HepG2 (cell line): ENCODE data around the gene PPIB. TPM values are rescaled to one million over a fixed set of nuclear protein-coding genes. Genes with fewer than 3 reads are reported as not detected.

Experiments used
- BCL6 ChIP-seq: IDR thresholded peaks from 2 replicates; pipeline ENCODE4 v1.6.1; 2016; ENCODE audit warnings: missing genetic modification reagents, missing compliant biosample characterization
- EED ChIP-seq: sonication (generic); formaldehyde crosslinking; IDR thresholded peaks from 2 replicates; pipeline ENCODE4 v1.5.0; 2020; ENCODE audit warnings: mild to moderate bottlenecking, missing genetic modification reagents
- GLI4 ChIP-seq: sonication (generic); formaldehyde crosslinking; IDR thresholded peaks from 2 replicates; pipeline ENCODE4 v1.5.1; 2020; ENCODE audit warnings: missing genetic modification reagents, mild to moderate bottlenecking, moderate library complexity, borderline replicate concordance
- KAT7 ChIP-seq: IDR thresholded peaks from 2 replicates; pipeline ENCODE4 v1.6.1; 2018; ENCODE audit warnings: borderline replicate concordance, missing compliant biosample characterization
- MED1 ChIP-seq: sonication (generic); formaldehyde crosslinking; IDR thresholded peaks from 2 replicates; pipeline ENCODE4 v1.4.0; 2020; ENCODE audit warnings: missing genetic modification reagents
- NFIC ChIP-seq: IDR thresholded peaks from 2 replicates; pipeline ENCODE4 v1.6.1; 2012; ENCODE audit warnings: mild to moderate bottlenecking, low read length, inconsistent platforms
- POLR2A ChIP-seq, 2 experiments: IDR thresholded peaks; 2 replicates each; pipeline ENCODE4 v1.6.1; 2011; ENCODE audit warnings: low read depth in 2 of 2, low read length in 2 of 2, mild to moderate bottlenecking in 1 of 2, moderate library complexity in 1 of 2; ENCODE audit not compliant: insufficient read depth in 1 of 2
- POLR2AphosphoS2 ChIP-seq: IDR thresholded peaks from 2 replicates; pipeline ENCODE4 v1.6.1; 2011; ENCODE audit warnings: low read depth, low read length, improper control_type of control experiment
- RFXANK ChIP-seq: IDR thresholded peaks from 2 replicates; pipeline ENCODE4 v1.6.1; 2016
- SMYD3 ChIP-seq: sonication (generic); formaldehyde crosslinking; IDR thresholded peaks from 2 replicates; pipeline ENCODE4 v1.8.1; 2023; ENCODE audit warnings: mild to moderate bottlenecking, missing genetic modification reagents
- ZEB1 ChIP-seq: IDR thresholded peaks from 2 replicates; pipeline ENCODE4 v1.6.1; 2012; ENCODE audit warnings: mild to moderate bottlenecking, low read depth, inconsistent platforms; ENCODE audit not compliant: insufficient replicate concordance
- ZNF17 ChIP-seq: sonication (generic); formaldehyde crosslinking; IDR thresholded peaks from 2 replicates; pipeline ENCODE4 v1.5.0; 2020; ENCODE audit warnings: mild to moderate bottlenecking, missing genetic modification reagents
- ZNF446 ChIP-seq: sonication (generic); formaldehyde crosslinking; IDR thresholded peaks from 2 replicates; pipeline ENCODE4 v1.5.0; 2020; ENCODE audit warnings: mild to moderate bottlenecking, missing genetic modification reagents
- ZNF451 ChIP-seq: sonication (generic); formaldehyde crosslinking; IDR thresholded peaks from 2 replicates; pipeline ENCODE4 v1.5.0; 2020; ENCODE audit warnings: mild to moderate bottlenecking, missing genetic modification reagents
- ZNF484 ChIP-seq: sonication (generic); formaldehyde crosslinking; IDR thresholded peaks from 2 replicates; pipeline ENCODE4 v1.5.1; 2020; ENCODE audit warnings: mild to moderate bottlenecking, low read depth, missing genetic modification reagents, borderline replicate concordance
- ZNF547 ChIP-seq: sonication (generic); formaldehyde crosslinking; IDR thresholded peaks from 2 replicates; pipeline ENCODE4 v1.5.1; 2020; ENCODE audit warnings: mild to moderate bottlenecking, missing genetic modification reagents
- ZNF563 ChIP-seq: sonication (generic); formaldehyde crosslinking; IDR thresholded peaks from 2 replicates; pipeline ENCODE4 v1.8.0; 2022; ENCODE audit warnings: mild to moderate bottlenecking, moderate library complexity, missing genetic modification reagents
- ZNF782 ChIP-seq: sonication (generic); formaldehyde crosslinking; IDR thresholded peaks from 2 replicates; pipeline ENCODE4 v1.4.0; 2020; ENCODE audit warnings: missing genetic modification reagents, mild to moderate bottlenecking, borderline replicate concordance
- ZNF878 ChIP-seq: sonication (generic); formaldehyde crosslinking; IDR thresholded peaks from 2 replicates; pipeline ENCODE4 v1.8.1; 2023; ENCODE audit warnings: mild to moderate bottlenecking, missing genetic modification reagents, moderate library complexity
- polyA plus RNA-seq, 8 experiments: library from polyadenylated mRNA; depleted of rRNA in 3 of 8; stranded (reverse) in 7 of 8; unstranded in 1 of 8; fragments of >200 nt; fragmentation: Illumina TruSeq in 4 of 8; extraction: Trizol in 4 of 8; gene quantifications; 2 replicates each; pipeline versions ENCODE4 v1.2.1 to v1.2.3, GENCODE V29; 2011 to 2016; ENCODE audit warnings: low read depth in 4 of 8, missing spikeins in 1 of 8, mixed read lengths in 1 of 8; ENCODE audit not compliant: insufficient read depth in 1 of 8
- total RNA-seq, 5 experiments: library from RNA; depleted of rRNA; stranded (reverse); fragments of >200 nt; fragmentation: Illumina TruSeq; extraction: Trizol; gene quantifications; 2 replicates each; pipeline ENCODE4 v1.2.3, GENCODE V29; 2016; ENCODE audit warnings: low read depth in 1 of 5
- TF ChIP-seq, protein P1 (sequence below): sonication (generic); formaldehyde crosslinking; conservative IDR thresholded peaks from 2 replicates; pipeline ENCODE4 v1.4.0; 2020; ENCODE audit warnings: missing genetic modification reagents
- TF ChIP-seq, protein P2 (sequence below): sonication (generic); formaldehyde crosslinking; IDR thresholded peaks from 2 replicates; pipeline ENCODE4 v1.8.1; 2023; ENCODE audit warnings: mild to moderate bottlenecking, missing genetic modification reagents
- TF ChIP-seq, protein P3 (sequence below), 2 experiments: sonication (generic) in 1 of 2; formaldehyde crosslinking in 1 of 2; IDR thresholded peaks; 2 replicates each; pipeline versions ENCODE4 v1.6.1 to v1.9.0; 2014 to 2022; ENCODE audit warnings: antibody characterized with exemption in 1 of 2, borderline replicate concordance in 1 of 2, inconsistent platforms in 1 of 2, low read depth in 1 of 2, missing genetic modification reagents in 1 of 2

The PPIB gene
- total and polyA plus RNA-seq, 2 of the 13 experiments (the other 11 are each of a cell fraction or from before 2014, with no cell fraction given): 780 to 882 TPM

DNA sequence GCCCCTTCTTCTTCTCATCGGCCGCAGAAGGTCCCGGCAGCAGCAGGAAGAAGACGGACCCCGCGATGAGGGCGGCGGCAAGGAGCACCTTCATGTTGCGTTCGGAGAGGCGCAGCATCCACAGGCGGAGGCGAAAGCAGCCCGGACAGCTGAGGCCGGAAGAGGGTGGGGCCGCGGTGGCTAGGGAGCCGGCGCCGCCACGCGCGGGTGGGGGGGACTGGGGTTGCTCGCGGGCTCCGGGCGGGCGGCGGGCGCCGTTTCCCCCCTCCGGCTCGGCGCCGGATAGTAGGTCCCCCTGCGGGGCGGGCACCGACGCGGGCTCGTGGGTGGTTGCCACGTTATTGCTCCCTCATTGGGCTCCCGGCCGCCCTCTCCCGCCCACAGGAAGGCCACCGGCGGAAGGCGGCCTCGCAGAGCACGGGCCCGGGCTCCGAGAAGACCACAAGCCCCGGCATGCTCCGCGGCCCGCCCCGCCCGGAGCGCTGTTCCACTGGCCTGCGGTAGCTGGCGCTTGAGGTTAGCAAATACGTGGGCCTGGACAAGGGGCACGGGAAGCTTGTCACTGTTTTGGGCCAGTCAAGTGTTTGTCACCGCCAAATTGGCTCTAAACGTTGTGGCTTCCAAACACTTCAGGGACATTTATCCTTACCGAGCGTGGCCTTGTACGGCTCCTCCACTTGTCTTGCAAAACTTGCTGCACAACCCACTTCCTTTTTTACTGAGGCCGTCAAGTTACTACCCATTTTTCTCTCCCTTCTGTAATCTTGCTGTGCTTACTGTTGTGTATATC lies at the start of gene PPIB (continued):
- TF ChIP-seq RFXANK (CRISPR knock-in tag) (no peak), ZEB1 (no peak), POLR2A (IDR thresholded peaks at IDR 0.05; ENCODE audit: insufficient read depth in 1 of 2, low read depth in 2 of 2, low read length in 2 of 2) (peak; percentile 88), NFIC (no peak), ZNF451 (CRISPR knock-in tag) (no peak; the same call in 1 of the 2 replicates), KAT7 (no peak; the same call in 1 of the 2 replicates), ZNF446 (CRISPR knock-in tag) (no peak), ZNF17 (CRISPR knock-in tag) (peak; percentile 87; the same call in 1 of the 2 replicates), SMYD3 (CRISPR knock-in tag) (0 out of 2 replicates have a peak, but pooled peaks have one; percentile 11), ZNF782 (0 out of 2 replicates have a peak, but pooled peaks have one; percentile 58), ZNF563 (CRISPR knock-in tag) (no peak; the same call in 1 of the 2 replicates), MED1 (CRISPR knock-in tag) (peak; percentile 59; the same call in 1 of the 2 replicates), ZNF547 (CRISPR knock-in tag) (peak; percentile 56; the same call in 1 of the 2 replicates), ZNF878 (CRISPR knock-in tag) (no peak; the same call in 1 of the 2 replicates), BCL6 (CRISPR knock-in tag) (0 out of 2 replicates have a peak, but pooled peaks have one; percentile 6), EED (CRISPR knock-in tag) (peak; percentile 75; the same call in 1 of the 2 replicates), POLR2AphosphoS2 (no peak), ZNF484 (no peak), GLI4 (CRISPR knock-in tag) (peak; percentile 72; the same call in 1 of the 2 replicates)
- TF ChIP-seq, protein P1, sequence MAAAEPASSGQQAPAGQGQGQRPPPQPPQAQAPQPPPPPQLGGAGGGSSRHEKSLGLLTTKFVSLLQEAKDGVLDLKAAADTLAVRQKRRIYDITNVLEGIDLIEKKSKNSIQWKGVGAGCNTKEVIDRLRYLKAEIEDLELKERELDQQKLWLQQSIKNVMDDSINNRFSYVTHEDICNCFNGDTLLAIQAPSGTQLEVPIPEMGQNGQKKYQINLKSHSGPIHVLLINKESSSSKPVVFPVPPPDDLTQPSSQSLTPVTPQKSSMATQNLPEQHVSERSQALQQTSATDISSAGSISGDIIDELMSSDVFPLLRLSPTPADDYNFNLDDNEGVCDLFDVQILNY (CRISPR knock-in tag): peak; percentile 11; the same call in 1 of the 2 replicates
- TF ChIP-seq, protein P2, sequence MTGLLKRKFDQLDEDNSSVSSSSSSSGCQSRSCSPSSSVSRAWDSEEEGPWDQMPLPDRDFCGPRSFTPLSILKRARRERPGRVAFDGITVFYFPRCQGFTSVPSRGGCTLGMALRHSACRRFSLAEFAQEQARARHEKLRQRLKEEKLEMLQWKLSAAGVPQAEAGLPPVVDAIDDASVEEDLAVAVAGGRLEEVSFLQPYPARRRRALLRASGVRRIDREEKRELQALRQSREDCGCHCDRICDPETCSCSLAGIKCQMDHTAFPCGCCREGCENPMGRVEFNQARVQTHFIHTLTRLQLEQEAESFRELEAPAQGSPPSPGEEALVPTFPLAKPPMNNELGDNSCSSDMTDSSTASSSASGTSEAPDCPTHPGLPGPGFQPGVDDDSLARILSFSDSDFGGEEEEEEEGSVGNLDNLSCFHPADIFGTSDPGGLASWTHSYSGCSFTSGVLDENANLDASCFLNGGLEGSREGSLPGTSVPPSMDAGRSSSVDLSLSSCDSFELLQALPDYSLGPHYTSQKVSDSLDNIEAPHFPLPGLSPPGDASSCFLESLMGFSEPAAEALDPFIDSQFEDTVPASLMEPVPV (CRISPR knock-in tag): peak; percentile 17; the same call in 1 of the 2 replicates
- TF ChIP-seq, protein P3, sequence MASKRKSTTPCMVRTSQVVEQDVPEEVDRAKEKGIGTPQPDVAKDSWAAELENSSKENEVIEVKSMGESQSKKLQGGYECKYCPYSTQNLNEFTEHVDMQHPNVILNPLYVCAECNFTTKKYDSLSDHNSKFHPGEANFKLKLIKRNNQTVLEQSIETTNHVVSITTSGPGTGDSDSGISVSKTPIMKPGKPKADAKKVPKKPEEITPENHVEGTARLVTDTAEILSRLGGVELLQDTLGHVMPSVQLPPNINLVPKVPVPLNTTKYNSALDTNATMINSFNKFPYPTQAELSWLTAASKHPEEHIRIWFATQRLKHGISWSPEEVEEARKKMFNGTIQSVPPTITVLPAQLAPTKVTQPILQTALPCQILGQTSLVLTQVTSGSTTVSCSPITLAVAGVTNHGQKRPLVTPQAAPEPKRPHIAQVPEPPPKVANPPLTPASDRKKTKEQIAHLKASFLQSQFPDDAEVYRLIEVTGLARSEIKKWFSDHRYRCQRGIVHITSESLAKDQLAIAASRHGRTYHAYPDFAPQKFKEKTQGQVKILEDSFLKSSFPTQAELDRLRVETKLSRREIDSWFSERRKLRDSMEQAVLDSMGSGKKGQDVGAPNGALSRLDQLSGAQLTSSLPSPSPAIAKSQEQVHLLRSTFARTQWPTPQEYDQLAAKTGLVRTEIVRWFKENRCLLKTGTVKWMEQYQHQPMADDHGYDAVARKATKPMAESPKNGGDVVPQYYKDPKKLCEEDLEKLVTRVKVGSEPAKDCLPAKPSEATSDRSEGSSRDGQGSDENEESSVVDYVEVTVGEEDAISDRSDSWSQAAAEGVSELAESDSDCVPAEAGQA (IDR thresholded peaks at IDR 0.05; ENCODE audit: low read depth): peak; percentile 59
- TF ChIP-seq, protein P3 (CRISPR knock-in tag; IDR thresholded peaks at IDR 0.05; ENCODE audit: borderline replicate concordance): no peak
